Panc1 (cell line): Measurements from ENCODE around the gene NUP210L.

ENCODE experiments used
- POLR2AphosphoS5 ChIP-seq: IDR thresholded peaks from 2 replicates; pipeline ENCODE4 v1.6.1; 2012; ENCODE audit warnings: mild to moderate bottlenecking, low read depth, low read length, moderate library complexity
- SIN3A ChIP-seq: IDR thresholded peaks from 2 replicates; pipeline ENCODE4 v1.6.1; 2012; ENCODE audit warnings: low read depth, mild to moderate bottlenecking, low read length, moderate library complexity, borderline replicate concordance; ENCODE audit not compliant: insufficient read depth
- TF ChIP-seq, protein P1 (sequence below): fragments of 450-650 bp; IDR thresholded peaks from 2 replicates; pipeline ENCODE4 v1.5.1; 2017; ENCODE audit warnings: mild to moderate bottlenecking
- TF ChIP-seq, protein P2 (sequence below), 2 experiments: IDR thresholded peaks; 2 replicates each; pipeline ENCODE4 v1.6.1; 2011 to 2012; ENCODE audit warnings: low read depth in 2 of 2, control low read depth in 1 of 2, low read length in 1 of 2, mild to moderate bottlenecking in 1 of 2, moderate library complexity in 1 of 2; ENCODE audit not compliant: insufficient read depth in 1 of 2

DNA sequence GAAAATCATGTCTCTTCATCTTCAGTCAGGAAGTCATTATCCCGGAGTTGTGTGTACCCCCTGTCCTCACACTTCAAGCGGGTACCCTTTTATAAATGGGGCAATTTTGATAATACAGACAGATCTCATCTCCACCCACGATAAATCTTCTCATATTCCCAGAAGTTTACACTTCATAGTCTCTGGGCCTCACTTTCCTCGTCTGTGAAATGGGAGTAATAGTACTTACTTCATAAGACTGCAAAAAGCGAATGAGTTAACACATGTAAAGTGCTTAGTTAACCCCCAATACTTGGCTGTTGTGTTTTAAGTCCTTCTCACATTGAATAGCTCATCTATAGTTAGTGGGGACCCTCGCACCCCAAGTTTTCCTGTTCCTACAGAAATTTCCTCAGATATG, 820 bp downstream of the NUP210L start:
- TF ChIP-seq, protein P1, sequence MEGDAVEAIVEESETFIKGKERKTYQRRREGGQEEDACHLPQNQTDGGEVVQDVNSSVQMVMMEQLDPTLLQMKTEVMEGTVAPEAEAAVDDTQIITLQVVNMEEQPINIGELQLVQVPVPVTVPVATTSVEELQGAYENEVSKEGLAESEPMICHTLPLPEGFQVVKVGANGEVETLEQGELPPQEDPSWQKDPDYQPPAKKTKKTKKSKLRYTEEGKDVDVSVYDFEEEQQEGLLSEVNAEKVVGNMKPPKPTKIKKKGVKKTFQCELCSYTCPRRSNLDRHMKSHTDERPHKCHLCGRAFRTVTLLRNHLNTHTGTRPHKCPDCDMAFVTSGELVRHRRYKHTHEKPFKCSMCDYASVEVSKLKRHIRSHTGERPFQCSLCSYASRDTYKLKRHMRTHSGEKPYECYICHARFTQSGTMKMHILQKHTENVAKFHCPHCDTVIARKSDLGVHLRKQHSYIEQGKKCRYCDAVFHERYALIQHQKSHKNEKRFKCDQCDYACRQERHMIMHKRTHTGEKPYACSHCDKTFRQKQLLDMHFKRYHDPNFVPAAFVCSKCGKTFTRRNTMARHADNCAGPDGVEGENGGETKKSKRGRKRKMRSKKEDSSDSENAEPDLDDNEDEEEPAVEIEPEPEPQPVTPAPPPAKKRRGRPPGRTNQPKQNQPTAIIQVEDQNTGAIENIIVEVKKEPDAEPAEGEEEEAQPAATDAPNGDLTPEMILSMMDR, result no peak
- no peak for TF ChIP-seq SIN3A
- TF ChIP-seq POLR2AphosphoS5, result no peak
- TF ChIP-seq, protein P2, sequence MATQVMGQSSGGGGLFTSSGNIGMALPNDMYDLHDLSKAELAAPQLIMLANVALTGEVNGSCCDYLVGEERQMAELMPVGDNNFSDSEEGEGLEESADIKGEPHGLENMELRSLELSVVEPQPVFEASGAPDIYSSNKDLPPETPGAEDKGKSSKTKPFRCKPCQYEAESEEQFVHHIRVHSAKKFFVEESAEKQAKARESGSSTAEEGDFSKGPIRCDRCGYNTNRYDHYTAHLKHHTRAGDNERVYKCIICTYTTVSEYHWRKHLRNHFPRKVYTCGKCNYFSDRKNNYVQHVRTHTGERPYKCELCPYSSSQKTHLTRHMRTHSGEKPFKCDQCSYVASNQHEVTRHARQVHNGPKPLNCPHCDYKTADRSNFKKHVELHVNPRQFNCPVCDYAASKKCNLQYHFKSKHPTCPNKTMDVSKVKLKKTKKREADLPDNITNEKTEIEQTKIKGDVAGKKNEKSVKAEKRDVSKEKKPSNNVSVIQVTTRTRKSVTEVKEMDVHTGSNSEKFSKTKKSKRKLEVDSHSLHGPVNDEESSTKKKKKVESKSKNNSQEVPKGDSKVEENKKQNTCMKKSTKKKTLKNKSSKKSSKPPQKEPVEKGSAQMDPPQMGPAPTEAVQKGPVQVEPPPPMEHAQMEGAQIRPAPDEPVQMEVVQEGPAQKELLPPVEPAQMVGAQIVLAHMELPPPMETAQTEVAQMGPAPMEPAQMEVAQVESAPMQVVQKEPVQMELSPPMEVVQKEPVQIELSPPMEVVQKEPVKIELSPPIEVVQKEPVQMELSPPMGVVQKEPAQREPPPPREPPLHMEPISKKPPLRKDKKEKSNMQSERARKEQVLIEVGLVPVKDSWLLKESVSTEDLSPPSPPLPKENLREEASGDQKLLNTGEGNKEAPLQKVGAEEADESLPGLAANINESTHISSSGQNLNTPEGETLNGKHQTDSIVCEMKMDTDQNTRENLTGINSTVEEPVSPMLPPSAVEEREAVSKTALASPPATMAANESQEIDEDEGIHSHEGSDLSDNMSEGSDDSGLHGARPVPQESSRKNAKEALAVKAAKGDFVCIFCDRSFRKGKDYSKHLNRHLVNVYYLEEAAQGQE (IDR thresholded peaks at IDR 0.05; ENCODE audit: insufficient read depth in 1 of 2, low read depth in 2 of 2, low read length in 1 of 2), result no peak
